HCT116 (cell line): Measurements from ENCODE around the gene ASIP.

Experiments
- CBX3 ChIP-seq: IDR thresholded peaks from 2 replicates; pipeline ENCODE4 v1.6.1; 2012; ENCODE audit warnings: low read depth
- CEBPB ChIP-seq: IDR thresholded peaks from 2 replicates; pipeline ENCODE4 v1.6.1; 2012; ENCODE audit warnings: low read depth
- CTCF ChIP-seq, 3 experiments: fragments of 200-600 bp in 1 of 3; sonication (generic) in 1 of 3; IDR thresholded peaks in 2 of 3; conservative IDR thresholded peaks in 1 of 3; 2 replicates each; pipeline ENCODE4 v1.5.1; 2012 to 2017; ENCODE audit warnings: low read depth in 2 of 3, low read length in 2 of 3, antibody characterized with exemption in 1 of 3, borderline replicate concordance in 1 of 3, control low read depth in 1 of 3, mild to moderate bottlenecking in 1 of 3, mixed read lengths in 1 of 3, mixed run types in 1 of 3, moderate library complexity in 1 of 3; ENCODE audit not compliant: insufficient read depth in 1 of 3
- EZH2 ChIP-seq: fragments of 200-600 bp; sonication (generic); IDR thresholded peaks from 2 replicates; pipeline ENCODE4 v1.6.1; 2017; ENCODE audit warnings: antibody characterized with exemption, mixed run types
- EZH2phosphoT487 ChIP-seq: fragments of 200-600 bp; IDR thresholded peaks from 2 replicates; pipeline ENCODE4 v1.6.1; 2018; ENCODE audit warnings: antibody characterized with exemption, borderline replicate concordance
- POLR2A ChIP-seq: IDR thresholded peaks from 2 replicates; pipeline ENCODE4 v1.7.0; 2011; ENCODE audit warnings: borderline replicate concordance; ENCODE audit not compliant: insufficient read depth, insufficient read length; ENCODE audit errors: extremely low read depth
- REST ChIP-seq: IDR thresholded peaks from 2 replicates; pipeline ENCODE4 v1.6.1; 2012; ENCODE audit warnings: low read depth
- TCF7L2 ChIP-seq: IDR thresholded peaks from 2 replicates; pipeline ENCODE4 v1.7.0; 2011; ENCODE audit warnings: borderline replicate concordance, inconsistent platforms; ENCODE audit not compliant: insufficient read depth, insufficient read length; ENCODE audit errors: extremely low read depth
- YY1 ChIP-seq: IDR thresholded peaks from 2 replicates; pipeline ENCODE4 v1.6.1; 2011; ENCODE audit warnings: low read length, low read depth, moderate library complexity, mild to moderate bottlenecking; ENCODE audit not compliant: insufficient replicate concordance; ENCODE audit errors: extremely low read depth
- ZNF274 ChIP-seq: fragments of 200-500 bp; sonication (Bioruptor generic); IDR thresholded peaks from 2 replicates; pipeline ENCODE4 v1.6.1; 2014; ENCODE audit warnings: mild to moderate bottlenecking, low read depth, low read length, inconsistent platforms

- TF ChIP-seq YY1 (no peak), TCF7L2 (no peak), POLR2A (no peak), REST (no peak), CTCF (IDR thresholded peaks at IDR 0.05 in 2 of 3, conservative IDR thresholded peaks at IDR 0.05 in 1 of 3; ENCODE audit: borderline replicate concordance in 1 of 3, insufficient read depth in 1 of 3, low read depth in 2 of 3, low read length in 2 of 3) (no peak), EZH2phosphoT487 (no peak), CBX3 (no peak), EZH2 (no peak), CEBPB (no peak), ZNF274 (no peak)
Observed at GRCh38 chr20:34285450-34285849, 44.2 kb downstream of the ASIP start.
